GM23338 (cell line): ENCODE data around the gene EIF3L.

Experiments used
- EZH2 ChIP-seq: fragments of 200-600 bp; sonication (generic); IDR thresholded peaks from one replicate; pipeline ENCODE4 v1.8.0; 2017; ENCODE audit warnings: antibody characterized with exemption, mild to moderate bottlenecking, low read depth; ENCODE audit not compliant: unreplicated experiment
- POLR2AphosphoS5 ChIP-seq: IDR thresholded peaks from 2 replicates; pipeline ENCODE4 v1.6.1; 2016; ENCODE audit warnings: antibody characterized with exemption, low read depth
- STAT1 ChIP-seq: IDR thresholded peaks from one replicate; pipeline ENCODE4 v1.6.1; 2016; ENCODE audit warnings: antibody characterized with exemption; ENCODE audit not compliant: unreplicated experiment
- TF ChIP-seq, protein P1 (sequence below), 2 experiments: fragments of 200-600 bp in 1 of 2; sonication (generic) in 1 of 2; conservative IDR thresholded peaks; 2 replicates each; pipeline versions ENCODE4 v1.5.1 to v1.6.1; 2016 to 2017; ENCODE audit warnings: antibody characterized with exemption in 2 of 2, low read depth in 2 of 2, mild to moderate bottlenecking in 2 of 2, moderate library complexity in 1 of 2

DNA sequence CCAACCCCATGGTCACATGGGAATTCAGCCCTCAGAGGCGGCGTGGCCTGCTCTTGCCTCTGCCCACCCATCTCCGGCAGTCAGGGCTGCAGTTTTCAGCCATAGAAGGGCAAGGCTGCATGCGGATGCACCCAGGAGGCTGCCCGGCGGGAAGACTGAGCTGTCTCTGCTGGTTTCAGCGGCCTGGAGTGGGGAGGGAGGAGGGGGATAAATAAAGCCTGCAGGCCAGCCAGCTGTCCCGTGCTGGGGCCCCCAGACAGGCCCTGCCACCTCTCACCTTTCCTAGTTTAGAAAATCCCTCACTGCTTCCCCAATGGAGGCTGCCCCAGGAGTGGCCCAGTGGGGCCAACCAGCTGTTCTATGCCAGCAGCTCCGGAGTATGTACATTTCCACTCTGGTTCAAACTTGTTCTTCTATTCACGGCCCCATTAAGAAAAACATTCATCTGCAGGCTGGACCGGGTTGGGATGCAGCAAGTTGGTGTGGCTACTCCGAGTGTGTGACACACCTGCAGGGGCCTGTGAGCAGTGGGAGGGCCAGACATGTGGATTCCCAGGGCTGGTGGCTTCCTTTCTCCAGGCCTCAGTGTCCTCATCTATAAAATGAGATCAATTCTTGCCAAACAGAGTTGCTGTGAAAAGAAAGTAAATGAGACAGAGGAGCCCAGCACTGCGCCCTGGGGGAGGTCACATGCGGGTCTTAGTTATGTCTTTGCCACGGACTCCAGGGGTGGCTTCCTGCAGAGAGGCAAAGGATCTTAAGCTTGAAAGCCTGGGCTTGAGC lies 61.9 kb downstream of the EIF3L start:
- TF ChIP-seq POLR2AphosphoS5 = no peak
- no peak for TF ChIP-seq EZH2
- TF ChIP-seq, protein P1, sequence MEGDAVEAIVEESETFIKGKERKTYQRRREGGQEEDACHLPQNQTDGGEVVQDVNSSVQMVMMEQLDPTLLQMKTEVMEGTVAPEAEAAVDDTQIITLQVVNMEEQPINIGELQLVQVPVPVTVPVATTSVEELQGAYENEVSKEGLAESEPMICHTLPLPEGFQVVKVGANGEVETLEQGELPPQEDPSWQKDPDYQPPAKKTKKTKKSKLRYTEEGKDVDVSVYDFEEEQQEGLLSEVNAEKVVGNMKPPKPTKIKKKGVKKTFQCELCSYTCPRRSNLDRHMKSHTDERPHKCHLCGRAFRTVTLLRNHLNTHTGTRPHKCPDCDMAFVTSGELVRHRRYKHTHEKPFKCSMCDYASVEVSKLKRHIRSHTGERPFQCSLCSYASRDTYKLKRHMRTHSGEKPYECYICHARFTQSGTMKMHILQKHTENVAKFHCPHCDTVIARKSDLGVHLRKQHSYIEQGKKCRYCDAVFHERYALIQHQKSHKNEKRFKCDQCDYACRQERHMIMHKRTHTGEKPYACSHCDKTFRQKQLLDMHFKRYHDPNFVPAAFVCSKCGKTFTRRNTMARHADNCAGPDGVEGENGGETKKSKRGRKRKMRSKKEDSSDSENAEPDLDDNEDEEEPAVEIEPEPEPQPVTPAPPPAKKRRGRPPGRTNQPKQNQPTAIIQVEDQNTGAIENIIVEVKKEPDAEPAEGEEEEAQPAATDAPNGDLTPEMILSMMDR (conservative IDR thresholded peaks at IDR 0.05; ENCODE audit: low read depth in 2 of 2) = no peak
- TF ChIP-seq STAT1 = no peak
